DMS53 treated with DMSO at 0.1 percent for 48 hours (cell line): ENCODE data around the gene DLX6.

Source experiments
- DNase-seq: peaks from one replicate; lab custom pipeline; 2025; ENCODE audit not compliant: unreplicated experiment; lab: John Stamatoyannopoulos, UW

Gene DLX6

DNA sequence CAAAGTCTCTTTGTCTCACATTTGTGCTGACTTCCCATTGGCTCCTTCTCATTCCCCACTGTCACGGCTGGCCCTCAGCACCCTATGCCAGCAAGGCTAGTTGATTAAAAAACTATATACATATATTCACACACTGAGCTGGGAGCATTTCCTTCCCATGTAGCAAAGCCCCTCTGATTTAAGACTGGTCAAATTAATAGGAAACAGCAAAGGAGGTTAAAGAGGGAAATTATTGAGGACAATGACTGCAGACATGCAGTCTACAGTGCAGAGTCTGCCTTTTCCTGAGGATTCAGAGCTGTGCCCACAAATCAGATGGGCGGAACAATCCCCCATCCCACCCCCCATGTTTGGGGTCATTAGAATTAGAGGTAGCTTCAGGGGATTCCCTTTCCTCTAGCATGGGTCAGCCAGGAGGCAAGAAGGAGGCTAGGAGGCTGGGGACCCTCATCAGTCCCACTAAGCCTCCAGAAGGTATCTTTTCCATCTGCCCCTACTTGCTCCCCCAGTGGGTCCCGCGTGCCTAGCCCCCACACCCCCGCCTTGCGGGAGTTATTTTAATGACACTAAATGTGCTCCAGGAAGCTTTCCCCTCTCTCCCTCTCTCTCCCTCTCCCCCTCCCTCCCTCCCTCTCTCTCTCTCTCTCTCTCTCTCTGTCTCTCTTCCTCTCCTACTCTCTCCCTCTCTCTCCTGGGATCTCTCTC lies 9.8 kb upstream of the DLX6 start:
- no peak for DNase-seq

DNA sequence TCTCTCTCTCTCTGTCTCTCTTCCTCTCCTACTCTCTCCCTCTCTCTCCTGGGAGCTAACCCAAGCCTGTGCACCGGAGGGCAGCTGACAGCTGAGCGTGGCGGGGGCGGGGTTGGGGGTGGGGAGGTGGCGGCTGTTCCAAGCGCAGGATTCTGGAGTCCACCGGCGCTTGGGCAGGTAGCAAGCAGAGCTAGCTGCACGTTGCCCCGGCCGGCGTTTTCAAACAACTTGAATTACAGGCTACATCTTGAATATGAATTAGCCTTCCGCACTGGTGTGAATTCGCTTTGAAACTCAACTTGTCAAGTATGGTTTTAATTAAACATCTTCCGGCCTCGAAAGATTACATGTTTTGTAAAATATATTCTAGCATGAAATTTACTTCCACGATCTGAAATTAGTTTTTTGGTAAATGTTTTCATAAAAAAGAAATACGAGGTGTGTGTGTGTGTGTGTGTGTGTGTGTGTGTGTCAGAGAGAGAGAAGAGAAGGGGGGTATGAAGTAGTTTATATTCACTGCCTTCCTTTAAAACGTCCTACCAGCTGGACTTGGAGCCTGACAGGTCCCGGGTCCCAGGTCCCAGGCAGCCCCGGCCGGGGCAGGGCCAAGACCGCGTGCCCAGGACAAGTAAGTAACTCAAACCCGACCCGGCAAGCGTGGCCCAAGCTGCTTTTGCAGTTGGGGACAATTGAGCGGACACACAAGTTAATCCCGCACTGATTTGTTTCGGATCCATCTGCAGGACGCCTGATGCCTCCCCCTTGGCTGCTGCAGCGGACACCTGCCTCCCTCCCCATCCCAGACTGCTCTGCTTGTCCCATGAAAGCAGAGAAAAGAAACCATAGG lies 9.0 kb upstream of the DLX6 start:
- peak; percentile 39 for DNase-seq

DNA sequence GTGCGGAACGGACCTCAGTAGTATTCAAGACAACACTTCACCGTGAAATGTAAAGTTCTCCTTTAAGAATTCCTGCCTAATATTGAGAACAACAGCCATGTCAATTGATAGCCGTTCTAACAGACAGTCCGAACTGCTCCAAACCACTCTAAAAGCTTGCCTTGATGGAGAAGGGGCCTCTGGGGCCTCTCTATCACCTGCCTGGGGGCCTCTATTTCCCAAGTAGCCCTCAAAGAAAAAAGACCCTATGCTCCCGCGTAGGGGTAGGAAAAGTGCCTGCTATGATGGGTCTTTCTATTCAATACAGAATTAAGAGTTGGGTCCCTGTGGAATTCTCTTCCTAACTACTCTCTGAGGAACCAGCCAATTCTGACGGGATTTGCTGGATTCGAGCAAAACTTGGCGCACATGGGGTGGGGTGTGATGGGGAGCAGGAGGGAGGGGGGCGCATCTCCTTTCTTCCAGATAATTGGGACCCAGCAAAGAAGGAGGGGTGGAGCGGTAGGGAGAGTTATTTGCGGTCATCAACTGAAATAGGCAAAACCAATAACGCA lies 8.3 kb upstream of the DLX6 start:
- no peak for DNase-seq

DNA sequence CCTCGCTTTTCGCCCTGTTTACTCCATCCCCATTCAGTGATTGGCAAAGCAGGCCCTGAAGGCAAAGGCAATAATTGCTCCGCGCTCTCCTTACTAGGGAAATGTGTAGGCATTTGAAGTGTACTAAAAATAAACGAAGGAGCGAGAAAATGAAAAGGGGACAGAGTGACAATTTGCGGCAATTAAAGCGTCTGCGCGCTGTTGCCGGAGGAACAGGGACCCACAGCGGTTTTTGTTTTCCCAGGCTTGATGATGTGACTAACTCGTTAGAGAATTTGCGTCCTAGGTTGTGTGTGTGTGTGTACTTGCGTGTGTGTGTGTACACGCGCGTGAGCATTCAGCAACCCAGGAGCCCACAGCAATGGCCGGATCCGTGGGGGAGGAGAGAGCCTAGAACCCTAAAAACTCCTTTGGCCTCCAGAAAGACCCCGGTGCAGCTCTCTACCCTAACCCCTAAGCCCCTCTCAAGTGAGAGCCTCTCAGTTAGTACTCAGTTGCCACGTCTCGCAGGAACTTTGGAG lies 7.8 kb upstream of the DLX6 start:
- no peak for DNase-seq

DNA sequence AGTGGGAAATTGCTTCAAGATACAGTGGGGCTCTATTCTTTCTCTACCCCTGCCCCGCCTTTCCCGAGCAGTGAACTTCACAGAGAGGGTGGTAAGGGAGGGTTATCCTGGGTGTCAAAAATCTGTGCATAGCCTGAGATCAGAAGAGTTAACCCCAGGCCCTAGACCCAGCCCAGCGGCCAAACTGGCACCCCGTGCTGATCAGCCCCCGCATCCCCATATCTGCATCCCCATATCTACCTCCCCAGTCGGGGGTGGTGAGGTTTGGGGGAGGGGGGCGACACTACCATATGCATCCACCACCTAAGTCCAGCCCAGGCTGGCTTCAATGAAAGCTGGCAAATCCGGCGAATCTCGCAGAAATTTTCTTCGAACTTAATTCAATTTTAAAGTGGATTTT lies 7.0 kb upstream of the DLX6 start:
- DNase-seq = no peak

DNA sequence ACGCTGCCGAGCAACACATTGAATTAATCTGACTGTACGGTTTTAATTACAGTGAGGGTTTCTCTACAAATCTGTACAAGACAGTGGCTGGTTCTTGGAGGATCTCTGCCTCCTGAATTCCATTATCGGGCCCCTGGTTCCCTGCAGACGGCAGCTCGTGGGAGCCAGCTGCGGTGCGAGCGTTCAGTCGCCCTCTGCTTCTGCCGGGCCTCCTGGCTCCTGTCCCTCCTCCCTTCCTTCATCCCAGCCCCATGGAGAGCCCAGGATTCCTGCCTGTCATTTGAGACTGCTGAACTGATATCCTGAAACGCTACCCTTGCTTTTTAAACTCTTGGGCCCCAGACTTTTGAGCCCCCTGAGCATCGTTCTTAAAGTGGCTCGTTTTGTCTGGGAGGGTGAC lies 6.6 kb upstream of the DLX6 start:
- DNase-seq = no peak

DNA sequence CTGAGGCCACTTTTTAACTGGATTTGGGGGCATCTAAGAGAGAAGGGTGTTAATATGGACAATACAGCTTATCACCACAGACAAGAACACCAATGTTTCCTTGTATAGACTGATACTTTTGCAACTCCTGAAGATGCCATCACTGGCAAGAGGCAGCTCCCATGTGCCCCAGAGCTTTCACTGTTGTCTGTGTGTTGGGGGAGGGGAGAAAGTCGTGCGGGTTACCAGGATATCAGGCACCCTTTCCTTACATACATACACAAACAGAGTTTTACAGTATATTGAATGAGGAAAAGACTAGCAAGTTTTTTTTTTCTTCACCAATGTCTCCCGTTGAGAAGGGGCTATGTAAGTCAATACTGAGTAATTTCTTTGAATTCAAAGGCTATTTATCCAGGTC lies 4.1 kb upstream of the DLX6 start:
- no peak for DNase-seq

DNA sequence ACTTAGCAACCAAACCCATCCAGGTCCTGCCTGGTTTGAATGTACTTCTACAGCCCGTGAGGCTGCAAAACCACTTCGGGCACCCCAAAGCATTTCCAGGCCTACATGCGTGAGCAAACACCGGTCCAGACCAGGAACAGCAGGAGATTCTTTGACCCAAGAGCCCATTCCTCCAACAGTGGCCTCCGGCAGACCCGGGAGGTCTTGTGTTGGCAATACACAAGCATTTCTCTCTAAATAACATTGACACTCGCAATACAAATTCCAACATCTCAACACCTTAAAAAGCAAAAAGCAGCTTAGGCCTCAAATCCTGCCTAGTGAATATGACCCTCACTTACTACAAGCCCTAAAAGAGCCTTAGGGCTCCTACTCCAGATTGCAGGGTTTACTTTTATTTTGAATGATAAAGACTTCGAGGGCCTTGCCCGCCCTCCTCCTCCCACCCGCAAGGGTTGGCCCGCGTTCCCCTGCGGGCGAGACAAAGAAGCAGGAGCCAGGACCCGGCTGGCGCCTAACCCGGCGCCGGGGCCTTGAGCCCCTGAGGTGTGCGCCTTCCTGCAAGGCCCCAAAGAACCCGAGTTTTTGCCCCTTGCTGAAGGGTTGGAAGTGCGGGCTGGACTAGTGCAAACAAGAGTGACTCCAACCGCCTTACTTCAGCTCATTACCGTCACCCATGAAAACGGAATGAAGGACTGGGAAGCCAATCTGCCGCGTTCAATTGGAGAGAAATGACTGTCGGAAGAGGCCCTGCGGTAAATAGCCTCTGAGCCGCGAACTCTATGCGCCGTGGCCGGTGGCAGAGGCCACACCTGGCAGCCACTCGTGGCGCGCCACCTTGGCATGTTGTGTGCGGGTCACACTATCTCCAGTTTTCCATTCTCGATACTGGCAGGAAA lies 3.4 kb upstream of the DLX6 start:
- no peak for DNase-seq

DNA sequence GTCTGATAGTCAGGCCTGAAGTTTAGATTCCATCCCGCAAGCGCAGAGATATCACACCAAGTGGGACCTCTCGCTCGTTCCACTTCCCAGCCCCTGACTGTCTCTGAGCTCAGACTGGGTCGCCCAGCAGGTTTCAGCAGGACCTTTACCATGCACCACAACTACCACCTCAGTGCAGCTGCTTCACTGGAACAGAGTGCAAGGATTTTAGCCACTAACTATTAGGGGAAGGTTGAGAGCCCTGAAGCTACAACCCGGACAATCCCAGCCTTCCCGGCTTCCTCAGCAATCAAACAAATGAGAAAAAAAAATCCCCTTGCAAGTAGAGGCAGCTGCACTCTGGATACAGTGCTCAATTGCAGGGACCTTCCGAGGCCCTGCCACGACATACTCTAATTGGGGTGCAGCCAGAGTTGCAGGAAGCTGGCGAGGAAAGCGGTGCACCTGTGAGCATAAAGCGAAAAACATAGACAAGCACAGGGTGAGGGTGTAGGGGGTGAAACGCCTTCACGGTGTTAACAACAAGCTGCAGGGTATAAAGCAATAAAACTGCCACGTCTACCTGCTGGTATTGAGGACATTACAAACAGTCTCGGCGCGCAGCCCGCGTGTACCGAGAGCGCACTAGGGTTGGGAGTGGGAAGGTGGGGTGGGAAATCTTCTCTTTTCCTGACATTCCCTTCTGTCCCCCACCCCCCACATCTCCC lies 2.6 kb upstream of the DLX6 start:
- DNase-seq = no peak

DNA sequence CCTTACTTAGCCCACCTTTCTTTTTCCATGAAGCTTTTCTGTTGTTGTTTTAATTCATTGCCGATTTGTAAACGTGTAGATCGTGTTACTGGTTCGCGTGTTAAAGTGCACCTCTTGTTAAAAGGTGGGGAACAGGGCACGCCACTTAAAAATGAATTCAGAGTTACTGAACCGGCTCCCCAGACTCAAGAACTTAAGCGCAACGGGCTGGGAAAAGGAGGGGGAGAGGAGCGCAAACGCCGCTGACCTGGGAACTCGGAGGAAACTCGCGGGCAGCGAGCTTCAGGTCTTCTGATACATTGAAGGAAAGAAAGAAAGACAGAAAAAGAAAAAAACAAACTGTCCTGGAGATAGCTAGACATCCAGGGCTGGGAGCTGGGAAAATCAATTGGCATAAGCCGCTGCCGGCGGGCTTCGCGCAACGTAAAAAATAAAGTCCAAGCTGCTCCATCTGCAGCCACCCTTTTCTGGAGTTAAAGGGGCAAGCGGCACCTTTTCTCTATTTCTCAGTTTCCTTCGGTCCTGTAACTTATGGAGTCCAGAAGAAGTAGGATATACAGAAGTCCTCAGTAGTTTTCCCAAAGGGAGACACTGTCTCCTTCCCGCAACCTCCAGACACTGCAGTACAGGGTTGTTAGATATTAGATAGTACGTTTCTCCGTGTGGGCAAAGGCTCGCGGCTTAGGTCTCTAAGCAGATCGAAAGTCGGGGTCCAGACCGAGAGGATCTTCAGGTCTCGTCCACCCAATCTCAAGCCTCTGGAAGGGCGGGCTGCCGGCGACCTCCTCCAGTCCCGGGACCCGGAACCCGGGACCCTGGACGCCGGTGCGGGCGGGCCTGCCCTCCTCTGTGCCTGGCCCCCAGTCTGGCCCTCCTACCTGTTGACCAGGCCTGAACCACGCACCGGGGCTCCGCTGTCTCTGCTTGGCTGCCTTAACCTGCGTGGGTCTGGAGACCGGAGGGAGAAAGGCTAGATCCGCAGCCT lies 1.8 kb upstream of the DLX6 start:
- DNase-seq = no peak

DNA sequence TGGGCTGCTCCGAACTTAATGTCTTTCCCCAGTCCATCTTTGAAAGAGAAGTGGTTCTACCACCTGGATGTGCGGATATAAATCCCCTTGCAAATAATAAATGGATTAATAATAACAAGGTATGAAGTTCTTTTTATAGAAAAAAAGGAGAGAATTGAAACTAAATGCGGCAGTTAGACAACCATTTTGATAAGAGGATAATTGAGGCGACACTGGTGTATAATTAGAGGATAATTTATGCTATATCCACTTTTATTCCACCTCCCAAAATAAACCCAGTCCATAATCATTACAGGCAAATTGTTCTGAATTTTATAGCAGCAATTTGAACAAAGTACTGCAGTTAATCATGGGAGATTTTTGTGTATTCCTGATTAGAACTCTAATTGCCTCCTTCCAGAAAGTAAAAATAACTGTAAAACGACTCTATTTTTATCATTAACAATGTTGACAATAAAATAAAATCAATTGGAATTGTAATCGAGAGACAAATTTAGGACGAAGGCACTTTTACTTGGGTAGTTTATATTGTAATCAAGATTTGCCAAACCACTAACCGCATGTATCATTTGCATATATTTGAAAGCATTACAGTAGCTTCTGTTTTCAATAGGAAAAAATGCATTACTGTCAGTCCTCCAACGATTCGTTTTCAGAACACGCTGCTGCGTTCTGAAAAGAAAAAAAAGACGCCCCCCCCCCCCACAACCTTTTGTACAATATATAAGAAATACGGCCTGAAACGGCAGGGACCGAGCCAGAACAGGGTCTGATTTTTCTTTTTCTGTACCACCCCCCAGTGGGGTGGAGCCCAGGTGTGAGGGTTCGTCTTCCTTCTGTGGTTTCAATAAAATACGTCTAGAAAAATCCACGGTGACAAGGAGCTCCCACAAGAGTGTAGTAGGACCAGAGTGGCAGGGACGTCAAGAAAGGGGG lies 838 bp upstream of the DLX6 start:
- DNase-seq = no peak

DNA sequence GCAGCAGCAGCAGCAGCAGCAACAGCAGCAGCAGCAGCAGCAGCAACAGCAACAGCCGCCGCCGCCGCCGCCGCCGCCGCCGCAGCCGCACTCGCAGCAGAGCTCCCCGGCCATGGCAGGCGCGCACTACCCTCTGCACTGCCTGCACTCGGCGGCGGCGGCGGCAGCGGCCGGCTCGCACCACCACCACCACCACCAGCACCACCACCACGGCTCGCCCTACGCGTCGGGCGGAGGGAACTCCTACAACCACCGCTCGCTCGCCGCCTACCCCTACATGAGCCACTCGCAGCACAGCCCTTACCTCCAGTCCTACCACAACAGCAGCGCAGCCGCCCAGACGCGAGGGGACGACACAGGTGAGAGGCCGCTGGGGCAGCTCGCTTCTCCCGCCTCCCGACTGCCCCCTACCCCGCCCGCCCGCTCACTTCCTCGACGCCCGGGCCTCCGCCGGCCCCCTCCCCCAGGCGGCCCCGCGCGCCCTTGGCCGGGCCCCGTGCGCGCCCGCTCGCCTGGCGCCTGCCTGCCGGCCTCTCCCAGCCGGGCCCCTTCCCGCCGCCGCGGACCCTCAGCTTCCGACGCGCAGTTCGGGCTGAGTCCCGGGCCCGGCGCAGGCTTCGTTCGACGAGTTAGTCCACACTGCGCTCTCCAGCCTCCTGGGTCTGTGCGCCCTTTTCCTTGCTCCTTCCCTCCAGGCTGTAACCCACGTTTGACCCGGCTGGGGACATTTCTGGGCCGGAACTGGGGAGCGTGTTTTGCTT lies 882 bp downstream of the DLX6 start:
- peak; percentile 83 for DNase-seq

DNA sequence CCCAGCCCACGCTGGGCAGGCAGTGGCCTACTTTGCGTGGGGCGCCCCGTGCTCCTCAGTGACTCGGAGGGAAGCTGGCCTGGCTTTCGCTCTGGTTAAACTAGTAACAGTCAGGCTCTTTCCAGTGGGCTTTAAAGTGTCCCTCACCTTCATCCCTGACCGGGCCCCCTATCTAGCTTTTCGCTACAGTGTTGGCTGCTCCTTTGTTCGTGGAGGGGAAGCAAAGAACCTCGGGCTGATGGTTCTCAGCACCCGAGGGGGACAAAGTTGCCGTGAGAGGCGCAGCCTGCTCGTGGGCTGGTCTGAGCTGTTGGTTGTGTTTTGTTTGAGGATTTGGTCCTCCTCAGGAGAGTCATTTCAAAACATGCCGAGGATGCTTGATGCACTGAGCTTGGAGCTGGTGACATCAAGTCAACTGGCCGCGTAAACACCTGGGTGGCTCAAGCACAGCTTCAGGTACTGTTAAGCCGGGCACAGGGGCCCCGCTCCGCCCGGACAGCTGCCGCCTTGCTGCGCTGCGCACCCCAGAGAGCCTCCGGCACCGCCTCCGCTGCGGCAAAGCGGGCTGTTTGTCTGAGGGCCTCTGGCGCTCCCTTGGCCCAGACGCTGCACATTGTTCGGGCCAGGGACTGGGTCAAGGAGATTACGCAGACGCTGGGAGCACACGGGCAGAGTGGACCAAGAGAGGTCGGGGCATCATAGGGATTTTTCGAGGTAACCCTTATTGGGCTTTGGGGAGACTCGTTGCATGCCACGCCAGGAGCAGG lies 1.6 kb downstream of the DLX6 start:
- DNase-seq = no peak

DNA sequence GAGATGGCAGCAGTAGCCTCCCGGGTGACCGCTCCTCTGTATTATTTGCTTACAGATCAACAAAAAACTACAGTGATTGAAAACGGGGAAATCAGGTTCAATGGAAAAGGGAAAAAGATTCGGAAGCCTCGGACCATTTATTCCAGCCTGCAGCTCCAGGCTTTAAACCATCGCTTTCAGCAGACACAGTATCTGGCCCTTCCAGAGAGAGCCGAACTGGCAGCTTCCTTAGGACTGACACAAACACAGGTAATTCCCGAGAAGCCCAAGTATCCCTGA lies 2.2 kb downstream of the DLX6 start:
- DNase-seq = no peak

DNA sequence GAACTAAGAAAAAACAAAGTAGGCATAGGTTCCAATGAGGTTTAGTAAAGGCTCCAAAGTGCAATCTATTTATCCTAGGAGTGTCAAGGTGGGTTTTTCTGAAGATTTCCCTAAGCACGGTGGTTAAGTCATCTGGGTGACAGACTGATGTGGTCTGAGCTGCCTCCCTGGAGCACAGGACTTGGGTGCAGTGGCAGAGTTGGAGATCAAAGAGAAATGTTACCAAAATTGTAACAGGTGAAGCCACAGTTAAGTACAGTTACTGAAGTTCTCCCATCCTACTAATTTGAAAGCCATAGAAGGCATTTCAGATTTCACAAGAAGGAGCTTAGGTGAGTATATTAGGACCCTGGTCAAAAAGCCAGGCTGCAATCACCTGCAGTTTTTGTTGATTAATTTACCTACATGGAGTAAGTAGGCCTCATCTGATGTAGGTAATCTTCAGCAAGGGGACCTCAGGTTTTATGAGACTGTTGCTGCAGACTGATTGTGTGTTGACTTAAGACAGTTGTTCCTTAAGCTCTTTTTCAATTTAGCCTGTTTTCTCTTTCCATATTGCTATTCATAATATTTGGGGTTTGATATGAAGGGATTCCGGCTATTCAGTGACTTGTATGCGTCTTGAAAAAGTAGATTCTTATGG lies 3.0 kb downstream of the DLX6 start:
- no peak for DNase-seq
